ENCODE measurements around the gene TOMM34.

The TOMM34 gene

DNA sequence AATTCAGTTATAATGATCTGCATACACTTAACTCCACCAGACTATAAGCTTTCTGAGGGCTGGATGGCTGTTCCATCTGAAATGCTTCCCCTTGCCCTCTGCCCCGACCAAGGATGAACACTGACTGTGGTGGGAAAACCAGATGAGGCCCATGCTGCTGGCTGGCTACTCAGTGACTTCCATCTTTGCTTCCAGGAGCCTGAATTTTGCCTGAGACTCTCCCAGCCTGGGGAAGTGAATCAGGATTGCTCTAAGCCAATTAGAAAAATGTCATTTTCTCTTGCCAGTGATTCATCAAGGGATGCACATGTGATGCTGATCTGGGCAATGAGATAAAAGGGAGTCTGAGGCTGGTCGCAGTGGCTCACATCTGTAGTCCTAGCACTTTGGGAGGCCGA lies 1.7 kb upstream of the TOMM34 start:
- DNase-seq, result no peak

DNA sequence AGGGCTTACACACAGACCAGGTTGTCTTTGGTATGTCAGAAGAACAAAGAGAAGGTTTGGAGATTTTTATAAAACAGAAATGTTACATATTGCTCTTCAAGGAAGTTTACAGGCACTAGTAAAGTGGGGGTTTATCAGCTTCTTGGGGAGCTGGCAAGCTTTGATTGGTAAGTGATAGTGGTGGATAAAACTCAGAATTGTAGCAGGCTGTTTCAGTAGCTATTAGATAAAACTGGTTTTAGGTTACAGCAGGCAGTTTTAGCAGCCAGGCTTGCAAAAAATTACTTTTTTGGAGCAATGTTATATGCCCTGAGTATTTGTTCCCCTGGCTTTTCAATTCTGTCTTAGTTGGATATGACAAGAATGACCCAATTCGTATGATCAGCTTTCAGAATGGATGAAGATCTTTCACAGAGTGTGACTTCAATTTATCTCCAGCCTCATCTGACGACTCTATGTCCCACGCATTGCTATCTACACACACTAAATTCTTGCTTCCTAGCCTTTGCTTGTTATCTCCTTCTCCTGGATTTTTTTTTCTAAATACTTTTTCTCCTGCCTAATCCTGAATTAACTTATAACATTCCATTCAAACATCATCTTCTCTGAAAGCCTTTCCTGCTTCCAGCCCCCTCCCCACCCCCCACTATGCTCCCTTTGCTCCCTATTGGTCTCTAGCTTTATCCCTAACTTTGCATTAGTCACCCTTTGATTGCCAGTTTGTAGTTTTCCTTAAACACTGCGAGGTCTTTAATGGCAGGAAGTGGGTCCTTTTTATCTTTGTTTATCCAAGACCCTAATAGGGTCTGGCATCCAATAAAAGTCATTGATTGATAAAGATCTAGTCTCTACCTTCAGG lies 1.0 kb upstream of the TOMM34 start:
- no peak for DNase-seq

DNA sequence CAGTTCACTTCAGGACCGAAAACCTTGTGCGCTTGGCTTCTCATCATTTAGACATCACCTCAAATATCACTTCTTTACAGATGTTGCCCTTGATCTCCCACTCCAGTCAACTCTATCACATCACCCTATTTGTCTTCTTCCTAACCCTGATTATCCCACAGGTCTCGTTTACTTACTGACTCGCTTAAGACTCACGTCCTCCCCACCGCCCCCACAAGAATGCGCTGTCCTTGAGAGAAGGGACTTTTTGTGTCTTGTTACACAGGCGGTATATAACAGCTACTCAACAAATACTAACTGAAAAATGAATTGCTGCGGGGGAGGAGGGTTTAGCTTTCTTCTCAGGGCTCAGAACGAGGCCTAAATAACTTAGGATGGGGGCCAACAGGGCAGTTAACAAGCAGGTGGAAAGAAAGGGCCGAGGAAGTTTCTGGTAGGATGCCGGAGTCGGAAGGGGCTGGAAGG lies 527 bp downstream of the TOMM34 start:
- DNase-seq, result peak; percentile 56

DNA sequence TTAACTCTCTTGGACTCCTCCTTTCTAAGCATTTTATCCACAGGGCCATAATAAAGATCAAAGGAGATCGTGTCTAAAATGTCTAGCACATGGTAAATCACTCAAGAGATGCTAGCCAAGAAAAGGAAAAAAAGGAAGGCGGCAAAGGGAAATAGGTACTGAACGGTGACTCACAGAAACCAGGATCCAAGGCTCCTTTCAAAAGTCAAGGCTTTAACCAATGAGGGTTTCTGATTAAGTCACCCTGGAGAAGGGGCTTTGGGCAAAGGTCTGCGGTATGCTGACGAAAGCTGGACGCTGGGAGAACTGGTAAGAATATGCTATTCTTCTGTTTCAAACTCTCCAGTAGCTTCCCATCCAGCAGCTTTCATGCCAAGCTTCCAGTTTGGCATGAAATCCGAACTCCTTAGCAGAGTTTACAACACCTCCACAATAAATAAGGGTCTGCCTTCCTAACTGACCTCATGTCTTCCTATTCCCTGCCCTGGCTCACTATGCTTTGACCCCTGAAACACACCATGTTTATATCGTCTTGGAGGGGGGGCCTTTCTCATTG lies 1.0 kb downstream of the TOMM34 start:
- DNase-seq, result no peak

DNA sequence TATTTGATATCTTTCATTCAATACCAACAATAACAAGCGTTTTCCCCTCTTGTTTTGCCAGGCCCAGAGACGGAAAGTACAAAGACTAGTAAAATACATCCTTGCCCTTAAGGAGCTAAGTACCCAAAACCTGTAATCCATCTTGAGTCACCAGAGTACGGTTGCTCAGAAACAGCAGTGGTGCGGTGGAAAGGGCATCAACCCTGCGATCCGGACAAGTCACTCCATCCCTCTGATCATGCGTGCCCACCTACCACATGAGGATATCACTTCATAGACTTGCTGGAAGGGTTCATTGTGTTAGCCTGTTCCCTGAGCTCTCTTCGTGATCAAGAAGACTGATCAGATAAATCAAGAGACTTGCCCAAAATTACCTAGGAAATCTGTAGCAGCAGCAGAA lies 1.9 kb downstream of the TOMM34 start:
- DNase-seq, result no peak

DNA sequence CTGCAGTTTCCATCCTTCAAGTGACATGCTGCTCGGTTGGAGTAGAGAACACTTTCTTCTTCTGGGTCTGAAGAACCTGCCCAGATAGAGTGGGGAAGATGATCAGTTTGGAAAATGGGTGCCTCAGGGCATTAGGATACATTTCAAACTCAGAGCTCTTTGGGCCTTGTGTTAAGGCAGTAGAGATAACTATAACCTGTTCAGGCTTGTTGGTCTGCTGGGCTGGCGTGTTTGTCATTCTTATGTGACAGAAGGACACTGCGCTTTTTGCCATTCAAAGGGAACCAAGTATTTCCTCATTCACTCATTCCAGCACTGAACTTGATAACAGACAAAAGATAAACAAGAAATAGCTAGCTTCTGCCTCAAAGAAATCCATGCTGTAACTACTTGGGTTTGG lies 3.8 kb downstream of the TOMM34 start:
- no peak for DNase-seq

DNA sequence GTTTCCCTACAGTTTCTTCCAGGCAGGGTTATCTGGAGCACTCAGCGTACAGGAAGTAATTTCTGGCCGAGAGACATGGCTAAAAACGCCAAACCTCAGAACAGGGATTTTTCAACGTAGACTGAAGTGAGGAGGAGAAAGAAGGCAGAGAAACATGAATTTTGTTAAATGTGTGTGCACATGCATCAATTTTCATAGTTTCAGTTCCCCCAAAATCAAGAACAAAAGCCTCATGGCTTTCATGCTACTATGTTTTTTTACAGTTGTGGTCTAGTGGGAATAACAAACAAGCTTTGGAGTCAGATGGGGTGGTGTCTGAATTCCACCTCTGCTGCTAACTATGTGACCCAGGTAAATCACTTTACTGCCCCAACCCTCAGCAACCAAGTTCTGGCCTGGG lies 4.9 kb downstream of the TOMM34 start:
- DNase-seq, result no peak

DNA sequence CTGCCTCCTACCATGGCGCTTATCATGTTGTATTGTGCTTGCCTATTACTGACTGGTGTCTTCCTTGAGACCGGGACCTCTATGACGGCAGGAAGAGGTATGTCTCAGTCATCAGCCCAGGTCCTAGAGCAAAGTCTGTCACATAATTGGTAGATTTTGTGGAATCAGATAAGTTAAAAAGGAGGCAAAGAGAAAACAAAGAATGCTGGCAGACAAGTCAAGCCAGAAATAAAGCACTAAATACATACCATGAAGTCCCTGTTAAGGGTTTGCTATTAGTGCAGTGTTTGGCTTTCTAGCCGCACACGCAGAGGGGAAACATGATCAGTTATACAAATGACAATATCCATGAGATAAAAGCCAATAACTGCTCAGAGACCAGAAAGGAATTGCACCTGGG lies 6.0 kb downstream of the TOMM34 start:
- no peak for DNase-seq

DNA sequence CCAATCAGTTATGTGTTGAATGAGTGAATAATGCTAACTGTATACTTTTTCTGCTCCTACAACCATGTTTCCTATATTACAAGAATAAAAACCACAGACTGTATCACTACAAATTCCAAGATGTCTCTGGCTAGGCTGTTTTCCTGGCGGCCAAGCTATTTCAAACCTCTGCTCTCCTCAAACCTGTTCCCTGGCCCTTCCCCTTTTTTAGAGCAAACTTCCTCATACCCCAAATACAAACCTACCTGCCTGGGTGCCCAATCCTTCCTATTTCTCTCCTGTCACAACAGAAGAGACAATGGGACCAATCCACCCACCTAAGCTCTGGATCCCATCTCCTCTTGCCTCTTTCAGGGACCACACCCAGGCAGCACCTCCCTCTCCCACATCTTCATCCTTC lies 7.5 kb downstream of the TOMM34 start:
- DNase-seq, result no peak

DNA sequence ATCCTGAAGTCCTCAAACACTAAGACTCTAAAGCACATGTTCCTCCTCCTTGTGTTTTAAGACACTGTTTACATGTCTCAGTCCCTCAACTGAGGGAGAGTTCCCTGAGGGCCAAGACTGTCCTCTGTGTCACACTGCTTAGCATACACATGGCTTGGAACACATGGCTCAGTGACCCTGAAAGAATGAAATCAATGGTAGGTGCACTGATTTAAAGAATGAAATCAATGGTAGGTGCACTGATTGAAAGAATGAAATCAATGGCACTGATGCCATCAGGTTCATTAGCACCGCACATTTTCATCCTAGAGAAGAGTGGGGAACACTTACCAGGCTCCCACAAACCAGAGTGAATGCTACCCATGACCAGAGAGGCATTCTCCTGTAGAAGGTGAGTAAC lies 9.8 kb downstream of the TOMM34 start:
- DNase-seq, result no peak

DNA sequence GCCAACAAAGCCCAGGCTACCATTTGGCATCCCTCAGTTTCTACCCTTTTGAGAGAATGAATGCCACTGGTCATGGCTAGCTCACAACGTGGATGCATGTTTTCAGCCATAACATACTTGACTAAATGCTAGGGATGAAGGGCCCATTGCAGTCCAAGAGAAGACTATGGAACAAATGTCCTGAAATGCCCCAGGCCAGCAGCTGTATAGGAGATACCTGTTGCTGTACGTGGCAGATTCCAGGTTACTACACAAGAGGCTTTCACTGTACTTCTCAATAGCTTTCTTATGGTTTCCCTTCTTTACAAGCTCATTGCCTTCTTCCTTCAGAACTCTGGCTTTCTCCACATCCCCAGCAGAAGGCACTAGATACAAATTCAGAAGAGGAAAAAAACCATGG lies 11.7 kb downstream of the TOMM34 start:
- DNase-seq, result no peak

DNA sequence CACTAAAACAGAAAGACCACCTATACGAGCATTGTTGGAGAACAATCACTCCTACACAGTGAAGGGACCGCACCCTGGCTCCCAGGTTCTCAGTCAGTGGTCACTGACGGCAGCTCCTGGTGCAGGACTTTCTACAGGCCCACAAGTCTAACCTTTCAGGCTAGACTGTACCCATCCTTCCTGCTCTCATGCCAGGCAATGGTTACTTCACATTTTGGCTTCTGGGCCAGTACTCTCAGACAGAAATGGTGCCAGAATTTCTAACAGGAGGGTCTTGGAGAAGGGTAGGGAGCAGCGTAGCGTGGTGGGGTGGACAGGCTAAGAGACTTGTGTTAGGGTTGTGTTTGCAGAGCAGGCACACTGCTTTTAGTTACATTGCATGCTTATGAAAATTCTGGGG lies 12.1 kb downstream of the TOMM34 start:
- DNase-seq, result no peak

DNA sequence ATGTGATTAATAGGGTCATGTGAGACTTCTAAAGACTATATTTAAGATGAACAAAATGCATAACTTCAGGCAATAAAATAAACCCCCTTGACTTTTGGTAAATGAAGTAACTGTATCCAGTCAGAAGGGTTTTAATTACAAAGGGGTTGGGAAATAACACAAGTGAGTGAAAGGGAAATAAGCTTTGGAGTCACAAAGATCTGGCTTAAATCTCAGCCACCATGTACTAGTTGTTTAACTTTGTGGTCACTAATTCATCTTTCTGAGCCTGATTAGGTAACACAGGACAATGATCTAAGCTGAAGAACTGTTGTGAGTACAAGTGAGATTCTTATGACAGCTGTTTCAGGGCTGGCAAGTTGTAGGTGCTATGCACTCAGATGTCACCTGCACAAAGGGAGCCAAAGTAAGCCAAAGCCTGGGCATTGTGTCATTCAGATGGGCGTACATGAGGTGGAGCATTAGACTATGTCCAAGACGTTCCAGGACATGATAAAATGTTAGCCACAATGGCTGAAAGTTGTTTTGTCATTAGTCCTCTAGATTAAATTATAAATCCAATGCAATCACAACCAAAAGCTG lies 13.8 kb downstream of the TOMM34 start:
- no peak for DNase-seq

DNA sequence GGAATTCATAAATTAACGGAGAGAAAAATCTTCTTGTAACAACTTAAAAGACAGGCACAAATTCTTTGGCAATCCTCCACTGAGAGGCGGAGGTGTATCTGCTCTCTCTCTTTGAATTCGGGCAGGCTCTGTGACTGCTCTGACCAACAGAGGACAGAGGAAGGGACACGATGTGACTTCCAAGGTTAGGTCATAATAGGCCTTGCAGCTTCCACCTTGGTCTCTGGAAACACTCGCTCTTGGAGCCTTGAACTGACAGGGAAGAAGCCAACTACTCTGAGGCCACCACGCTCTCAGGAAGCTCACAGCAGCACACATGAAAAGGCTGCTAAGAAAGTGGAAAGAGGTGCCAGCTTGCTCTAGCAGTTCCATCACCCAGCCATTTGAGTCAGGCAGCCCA lies 14.9 kb downstream of the TOMM34 start:
- no peak for DNase-seq

DNA sequence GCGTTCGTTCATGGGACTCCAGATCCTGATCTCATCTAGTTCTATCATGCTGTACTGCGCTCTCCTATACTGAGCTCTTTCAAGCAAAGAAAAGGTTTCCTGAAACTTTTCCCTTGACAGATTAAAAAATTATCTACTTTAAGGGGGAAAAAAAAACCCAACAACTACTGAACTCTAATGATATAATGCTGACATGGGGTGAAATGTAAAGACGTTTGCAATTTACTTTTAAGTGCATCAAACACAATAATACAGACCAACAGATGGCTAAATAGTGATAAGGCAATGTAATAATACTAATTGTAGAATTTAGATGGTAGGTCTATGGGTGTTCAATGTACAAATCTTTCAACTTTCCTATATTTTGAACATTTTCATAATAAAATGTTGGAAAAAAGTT lies 16.4 kb downstream of the TOMM34 start:
- no peak for DNase-seq

DNA sequence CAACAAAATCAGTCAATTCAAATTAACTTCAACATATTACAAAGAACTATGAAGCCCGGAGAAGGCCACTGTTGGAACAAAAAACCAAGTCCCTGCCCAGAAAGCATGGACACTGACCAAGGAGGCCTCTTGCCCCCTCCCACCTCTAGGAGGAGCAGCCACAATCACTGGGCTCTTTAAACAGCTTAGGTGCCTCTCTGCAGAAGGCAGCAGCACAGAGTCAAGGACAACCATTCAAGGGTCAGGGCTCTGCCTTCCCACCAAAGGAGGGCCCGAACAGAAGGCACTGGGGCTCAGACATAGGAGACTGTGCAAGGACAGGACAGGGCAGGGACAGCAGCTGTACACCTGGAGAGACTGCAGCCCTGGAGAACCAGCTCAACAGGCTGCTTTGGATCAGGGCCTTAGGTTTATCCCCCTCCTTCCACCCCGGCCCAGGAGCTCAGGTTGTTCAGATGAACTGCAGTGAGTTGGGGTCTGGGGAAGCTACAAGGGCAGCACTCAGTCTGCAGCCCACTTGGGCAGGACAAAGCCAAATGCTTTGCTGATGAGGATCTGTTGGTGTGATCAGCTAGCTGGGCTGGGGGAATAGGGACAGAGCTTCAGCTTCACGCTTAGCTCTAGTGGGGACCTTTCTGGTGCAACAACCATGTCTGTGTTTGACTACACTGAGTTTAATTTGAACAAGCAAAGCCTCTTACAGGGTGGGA lies 17.8 kb downstream of the TOMM34 start:
- no peak for DNase-seq

DNA sequence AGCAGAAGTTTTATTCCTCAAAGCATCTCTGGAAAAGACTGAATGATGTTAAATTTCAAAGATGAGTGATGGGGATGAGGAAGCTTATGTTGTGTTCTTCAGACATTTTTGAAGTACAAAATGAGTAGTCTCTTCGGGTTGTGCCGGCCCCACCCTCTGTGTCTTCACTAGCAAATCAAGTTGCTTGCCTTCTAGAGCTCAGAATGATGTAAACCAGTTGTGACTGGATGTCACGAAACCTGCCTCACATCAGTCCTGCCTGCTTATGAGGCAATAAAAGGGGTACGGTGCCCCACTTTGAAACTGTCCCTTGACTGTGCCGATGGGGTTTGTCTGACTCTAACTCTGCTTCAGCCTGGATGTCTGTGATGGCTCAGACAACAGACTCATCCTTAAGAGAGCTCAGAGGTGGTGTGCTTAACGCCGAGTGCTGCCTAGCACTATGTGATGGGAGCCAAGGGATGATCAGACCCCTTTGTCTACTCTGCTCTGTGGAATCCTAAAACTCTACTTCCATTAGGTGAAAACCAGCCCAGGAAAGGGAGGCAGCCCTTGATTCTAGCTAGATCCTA lies 19.0 kb downstream of the TOMM34 start:
- no peak for DNase-seq

DNA sequence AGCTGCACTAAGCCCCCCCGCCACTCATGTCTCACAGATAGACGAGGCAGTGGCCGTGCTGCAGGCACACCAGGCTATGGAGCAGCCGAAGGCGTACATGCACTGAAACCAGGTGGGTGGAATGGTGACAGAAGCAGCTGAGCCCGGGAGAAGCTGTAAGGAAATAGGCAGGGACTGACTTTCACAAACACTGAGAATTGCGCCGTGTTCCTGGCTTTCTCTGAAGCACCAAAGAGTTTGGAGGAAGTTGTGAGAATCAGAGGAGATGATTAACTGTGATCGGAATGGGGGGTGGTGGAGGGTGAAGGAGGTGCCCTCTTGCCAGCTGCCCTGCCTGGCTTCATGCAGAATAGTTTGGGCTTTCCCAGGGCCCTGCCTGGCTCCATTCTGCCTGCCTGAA lies 21.6 kb downstream of the TOMM34 start:
- DNase-seq, result no peak

DNA sequence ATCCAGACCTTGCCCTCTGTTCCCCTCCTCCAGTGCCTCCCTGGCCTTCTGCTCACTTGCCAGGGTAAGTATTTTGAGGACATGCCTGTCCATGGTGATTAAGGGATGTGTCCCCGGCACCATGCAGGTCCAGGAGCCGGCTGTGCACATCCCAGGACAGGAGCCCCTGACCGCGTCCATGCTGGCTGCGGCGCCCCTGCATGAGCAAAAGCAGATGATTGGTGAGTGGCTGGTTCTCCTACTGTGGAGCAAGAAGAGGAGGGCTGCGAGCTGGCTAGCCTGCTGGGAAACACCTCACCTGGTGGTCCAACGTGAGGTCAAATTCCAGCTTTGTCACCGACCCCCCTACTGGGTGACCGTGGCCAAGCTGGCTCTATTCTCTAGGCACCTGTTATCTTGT lies 23.7 kb downstream of the TOMM34 start:
- DNase-seq, result no peak

DNA sequence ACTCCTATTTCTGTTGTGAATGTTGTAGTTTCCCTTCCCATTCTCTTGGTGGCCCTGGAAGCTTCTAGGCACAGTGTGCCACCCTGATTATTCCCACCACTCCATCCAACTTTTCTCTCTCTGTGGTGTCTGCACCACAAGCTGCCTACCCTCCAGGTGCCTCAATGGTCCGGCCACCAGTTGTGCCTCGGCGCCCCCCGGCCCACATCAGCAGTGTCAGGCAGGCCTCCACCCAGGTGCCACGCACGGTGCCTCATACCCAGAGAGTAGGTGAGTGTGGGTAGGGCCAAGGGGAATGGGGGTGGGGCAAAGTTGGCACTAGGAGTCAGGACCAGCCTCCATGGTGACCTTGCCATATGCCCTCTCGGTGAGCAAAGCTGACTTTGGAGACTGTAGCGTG lies 27.3 kb downstream of the TOMM34 start:
- DNase-seq, result no peak

DNA sequence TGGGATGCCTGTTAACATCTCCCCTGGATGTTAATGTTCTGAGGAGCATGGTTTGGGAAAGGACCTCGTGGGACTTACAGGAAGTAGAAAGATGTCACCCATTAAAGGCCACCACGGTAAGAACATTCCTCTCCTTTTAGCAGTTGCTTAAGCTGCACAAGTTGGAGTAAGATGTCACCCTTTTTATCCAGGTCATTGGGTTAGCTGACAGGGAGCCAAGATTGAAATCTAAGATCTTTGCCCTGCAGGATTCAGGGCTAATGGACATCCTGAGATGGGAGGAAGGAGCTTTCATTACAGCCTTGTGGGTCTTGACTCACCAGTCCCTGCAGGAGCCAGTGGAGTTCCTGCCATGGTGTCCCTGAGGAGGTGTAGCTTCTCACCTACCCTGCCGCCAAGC lies 28.3 kb downstream of the TOMM34 start:
- DNase-seq, result no peak

DNA sequence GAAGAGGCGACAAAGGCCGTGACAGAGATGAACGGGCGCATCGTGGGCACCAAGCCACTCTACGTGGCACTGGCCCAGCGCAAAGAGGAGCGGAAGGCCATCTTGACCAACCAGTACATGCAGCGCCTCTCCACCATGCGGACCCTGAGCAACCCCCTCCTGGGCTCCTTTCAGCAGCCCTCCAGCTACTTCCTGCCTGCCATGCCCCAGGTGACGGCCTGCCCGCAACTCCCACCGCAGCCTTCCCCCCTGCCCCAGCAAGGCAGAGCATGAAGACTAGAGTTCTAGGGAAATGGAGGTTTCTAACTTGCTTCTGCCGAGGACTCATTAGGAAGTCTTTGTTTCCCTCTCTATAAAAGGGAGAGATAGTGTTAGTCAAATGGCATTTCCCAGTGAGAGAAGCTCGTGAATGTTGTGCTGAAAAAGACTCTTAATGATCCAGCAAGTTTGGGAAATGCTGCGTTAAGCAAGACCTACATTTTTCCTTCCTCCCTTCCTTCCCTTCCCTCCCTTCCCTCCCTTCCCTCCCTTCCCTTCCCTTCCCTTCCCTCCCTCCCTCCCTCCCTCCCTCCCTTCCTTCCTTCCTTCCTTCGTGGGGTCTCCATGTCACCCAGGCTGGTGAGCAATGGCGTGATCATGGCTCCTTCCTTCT lies 29.6 kb downstream of the TOMM34 start:
- DNase-seq, result no peak

DNA sequence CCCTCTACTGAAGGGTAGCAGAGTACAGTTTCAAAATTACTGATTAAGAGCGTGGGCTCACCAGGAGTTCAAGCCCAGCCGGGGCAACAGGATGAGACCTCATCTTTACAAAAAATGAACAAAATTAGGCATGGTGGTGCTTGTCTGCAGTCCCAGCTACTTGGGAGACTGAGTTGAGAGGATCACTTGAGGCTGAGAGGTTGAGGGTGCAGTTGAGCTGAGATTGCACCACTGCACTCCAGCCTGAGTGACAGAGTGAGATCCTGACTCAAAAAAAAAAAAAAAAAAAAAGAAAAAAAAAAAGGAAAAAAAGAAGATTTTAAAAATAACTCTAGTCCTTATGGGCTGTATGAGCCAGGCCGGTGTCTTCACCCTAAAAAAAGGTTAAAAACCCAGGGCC lies 31.6 kb downstream of the TOMM34 start:
- no peak for DNase-seq
